ENCODE results near the gene CYP3A7. TPM values are rescaled to one million over a fixed set of nuclear protein-coding genes. Genes with fewer than 3 reads are reported as not detected.
"Not testable (repeated sequence)": the region's sequence is repeated elsewhere in the genome, so short reads cannot be mapped to it uniquely, and the experiment has no call there.

Gene CYP3A7
- total RNA-seq, 1 donor from 2014 or later: not detected

- intact Hi-C loops (cut with micrococcal nuclease): no loop called here
These were observed 7.9 kb upstream of the CYP3A7 start for GRCh38 chr7:99742737-99743394.

GRCh38 chr7:99741441-99741795, 6.4 kb upstream of the CYP3A7 start:
- intact Hi-C loops (cut with micrococcal nuclease): no loop called here

- intact Hi-C loops (cut with micrococcal nuclease): no loop called here
These were observed 5.8 kb upstream of the CYP3A7 start for GRCh38 chr7:99740573-99741440.

GRCh38 chr7:99739699-99740572, 4.9 kb upstream of the CYP3A7 start:
- intact Hi-C loops (cut with micrococcal nuclease): no loop called here

- intact Hi-C loops (cut with micrococcal nuclease): no loop called here
These were observed 2.7 kb upstream of the CYP3A7 start for GRCh38 chr7:99737726-99738125.

GRCh38 chr7:99736667-99737066, 1.7 kb upstream of the CYP3A7 start:
- intact Hi-C loops (cut with micrococcal nuclease): not testable (repeated sequence)

GRCh38 chr7:99733448-99733847, 1.5 kb downstream of the CYP3A7 start:
- intact Hi-C loops (cut with micrococcal nuclease): no loop called here

- intact Hi-C loops (cut with micrococcal nuclease): no loop called here
These were observed 2.0 kb downstream of the CYP3A7 start for GRCh38 chr7:99733003-99733402.

GRCh38 chr7:99731638-99732374, 3.2 kb downstream of the CYP3A7 start:
- intact Hi-C loops (cut with micrococcal nuclease): no loop called here

GRCh38 chr7:99730992-99731391, 4.0 kb downstream of the CYP3A7 start:
- intact Hi-C loops (cut with micrococcal nuclease): no loop called here

- intact Hi-C loops (cut with micrococcal nuclease): no loop called here
These were observed 4.7 kb downstream of the CYP3A7 start for GRCh38 chr7:99730238-99730810.

- intact Hi-C loops (cut with micrococcal nuclease): no loop called here
These were observed 5.3 kb downstream of the CYP3A7 start for GRCh38 chr7:99729486-99730237.

- intact Hi-C loops (cut with micrococcal nuclease): no loop called here
These were observed 6.4 kb downstream of the CYP3A7 start for GRCh38 chr7:99728615-99729014.

- intact Hi-C loops (cut with micrococcal nuclease): not testable (repeated sequence)
These were observed 11.8 kb downstream of the CYP3A7 start for GRCh38 chr7:99723201-99723600.

GRCh38 chr7:99720800-99721595, 14.0 kb downstream of the CYP3A7 start:
- intact Hi-C loops (cut with micrococcal nuclease): no loop called here

- intact Hi-C loops (cut with micrococcal nuclease): no loop called here
These were observed 14.8 kb downstream of the CYP3A7 start for GRCh38 chr7:99719996-99720769.

GRCh38 chr7:99713995-99714570, 20.9 kb downstream of the CYP3A7 start:
- intact Hi-C loops (cut with micrococcal nuclease): no loop called here
